Fibroblast of lung (primary cell): ENCODE measurements around the gene CATSPERE.

ENCODE experiments used
- EZH2 ChIP-seq: IDR thresholded peaks from 2 replicates; pipeline ENCODE4 v1.5.1; 2012; ENCODE audit warnings: low read length, control low read depth, mild to moderate bottlenecking; ENCODE audit errors: missing control alignments
- TF ChIP-seq, protein P1 (sequence below), 2 donors: IDR thresholded peaks in 1 of 2; conservative IDR thresholded peaks in 1 of 2; 1 replicate in 1 of 2; 2 replicates in 1 of 2; pipeline ENCODE4 v1.5.1; 2011 to 2012; ENCODE audit warnings: low read length in 2 of 2, control low read depth in 1 of 2, inconsistent platforms in 1 of 2, low read depth in 1 of 2, mild to moderate bottlenecking in 1 of 2

GRCh38 chr1:244680667-244681066, 219.6 kb downstream of the CATSPERE start:
- TF ChIP-seq, protein P1, sequence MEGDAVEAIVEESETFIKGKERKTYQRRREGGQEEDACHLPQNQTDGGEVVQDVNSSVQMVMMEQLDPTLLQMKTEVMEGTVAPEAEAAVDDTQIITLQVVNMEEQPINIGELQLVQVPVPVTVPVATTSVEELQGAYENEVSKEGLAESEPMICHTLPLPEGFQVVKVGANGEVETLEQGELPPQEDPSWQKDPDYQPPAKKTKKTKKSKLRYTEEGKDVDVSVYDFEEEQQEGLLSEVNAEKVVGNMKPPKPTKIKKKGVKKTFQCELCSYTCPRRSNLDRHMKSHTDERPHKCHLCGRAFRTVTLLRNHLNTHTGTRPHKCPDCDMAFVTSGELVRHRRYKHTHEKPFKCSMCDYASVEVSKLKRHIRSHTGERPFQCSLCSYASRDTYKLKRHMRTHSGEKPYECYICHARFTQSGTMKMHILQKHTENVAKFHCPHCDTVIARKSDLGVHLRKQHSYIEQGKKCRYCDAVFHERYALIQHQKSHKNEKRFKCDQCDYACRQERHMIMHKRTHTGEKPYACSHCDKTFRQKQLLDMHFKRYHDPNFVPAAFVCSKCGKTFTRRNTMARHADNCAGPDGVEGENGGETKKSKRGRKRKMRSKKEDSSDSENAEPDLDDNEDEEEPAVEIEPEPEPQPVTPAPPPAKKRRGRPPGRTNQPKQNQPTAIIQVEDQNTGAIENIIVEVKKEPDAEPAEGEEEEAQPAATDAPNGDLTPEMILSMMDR (conservative IDR thresholded peaks at IDR 0.05 in 1 of 2, IDR thresholded peaks at IDR 0.05 in 1 of 2; ENCODE audit: low read depth in 1 of 2, low read length in 2 of 2), result no peak
- TF ChIP-seq EZH2, result no peak
